GM18951 (cell line): Measurements from ENCODE around the gene GDPD2.

ENCODE experiments used
- POLR2A ChIP-seq: IDR thresholded peaks from 4 replicates; pipeline ENCODE4 v1.6.1; 2011; ENCODE audit warnings: mild to moderate bottlenecking; ENCODE audit not compliant: insufficient read length, insufficient read depth; ENCODE audit errors: extremely low read depth
- in situ Hi-C: fragments of 300-500 bp; cut with MboI; formaldehyde crosslinking; loops from one replicate; pipeline ENCODE4 v1.12.0; 2022; ENCODE audit warnings: low sequenced_read_pairs, mixed read lengths, inconsistent platforms; ENCODE audit not compliant: unreplicated experiment

The GDPD2 gene

GRCh38 chrX:70445951-70446350 is 22.8 kb downstream of the GDPD2 start:
- in situ Hi-C loops = no loop called here
- TF ChIP-seq POLR2A = no peak

GRCh38 chrX:70446380-70447350 is 23.6 kb downstream of the GDPD2 start:
- in situ Hi-C loops = no loop called here
- TF ChIP-seq POLR2A = no peak

- in situ Hi-C loops = no loop called here
Measured at GRCh38 chrX:70449457-70449966, 26.4 kb downstream of the GDPD2 start.

GRCh38 chrX:70452143-70452733 is 29.1 kb downstream of the GDPD2 start:
- in situ Hi-C loops = no loop called here
- TF ChIP-seq POLR2A = no peak

More at GRCh38 chrX:70449457-70449966, 26.4 kb downstream of the GDPD2 start:
- TF ChIP-seq POLR2A = no peak

- TF ChIP-seq POLR2A = no peak
- in situ Hi-C loops = no loop called here
Measured at GRCh38 chrX:70453024-70453618, 30.0 kb downstream of the GDPD2 start.

- TF ChIP-seq POLR2A = peak; percentile 21
- in situ Hi-C loops = no loop called here
Measured at GRCh38 chrX:70454441-70455365, 31.6 kb downstream of the GDPD2 start.

GRCh38 chrX:70455366-70456202 is 32.5 kb downstream of the GDPD2 start:
- TF ChIP-seq POLR2A = peak; percentile 6
- in situ Hi-C loops = no loop called here

GRCh38 chrX:70456256-70456655 is 33.1 kb downstream of the GDPD2 start:
- in situ Hi-C loops = no loop called here
- TF ChIP-seq POLR2A = no peak

- in situ Hi-C loops = no loop called here
- TF ChIP-seq POLR2A = no peak
Measured at GRCh38 chrX:70461026-70461425, 37.9 kb downstream of the GDPD2 start.

GRCh38 chrX:70464051-70464450 is 40.9 kb downstream of the GDPD2 start:
- no peak for TF ChIP-seq POLR2A
- in situ Hi-C loops = no loop called here

GRCh38 chrX:70466968-70467367 is 43.9 kb downstream of the GDPD2 start:
- no peak for TF ChIP-seq POLR2A
- in situ Hi-C loops = no loop called here

GRCh38 chrX:70468709-70469108 is 45.6 kb downstream of the GDPD2 start:
- TF ChIP-seq POLR2A = no peak
- in situ Hi-C loops = no loop called here
